Measurements from ENCODE around the gene PPP1R37. TPM values are rescaled to one million over a fixed set of nuclear protein-coding genes. Genes with fewer than 3 reads are reported as not detected.

The PPP1R37 gene
- total and polyA plus RNA-seq, 2 donors (not counting 3 experiments of a cell fraction or from before 2014, with no cell fraction given): 16.2 to 27.1 TPM

GRCh38 chr19:45184115-45184514, 91.1 kb downstream of the PPP1R37 start:
- H3K9ac ChIP-seq (replicated peaks; ENCODE audit: extremely low read depth, insufficient read depth, low read length): no peak overlapping the region
- no TSS peak for BruUV-seq (replicated peaks)
- H3K4me1 ChIP-seq (ENCODE audit: control insufficient read depth, extremely low read depth, insufficient read depth, low read length): peaks cover 9% of the 10 kb centered on the region
- no peak overlapping the region for H3K4me2 ChIP-seq (ENCODE audit: insufficient read depth, low read length)
- TF ChIP-seq MAX (IDR thresholded peaks at IDR 0.05; ENCODE audit: insufficient read depth, insufficient read length): no peak
- no peak for TF ChIP-seq POLR2A (IDR thresholded peaks at IDR 0.05; ENCODE audit: low read depth, low read length)
- no peak for TF ChIP-seq EZH2 (IDR thresholded peaks at IDR 0.05; ENCODE audit: borderline replicate concordance, low read depth, low read length, severe bottlenecking)
- TF ChIP-seq GATA2 (IDR thresholded peaks at IDR 0.05; ENCODE audit: insufficient read depth, insufficient read length, low read depth, low read length): no peak
- TF ChIP-seq FOS (IDR thresholded peaks at IDR 0.05; ENCODE audit: borderline replicate concordance, insufficient read depth, low read length): no peak
- no peak for TF ChIP-seq MYC (IDR thresholded peaks at IDR 0.05; ENCODE audit: low read depth, low read length)
- TF ChIP-seq CTCF (IDR thresholded peaks at IDR 0.05; ENCODE audit: extremely low read depth in 1 of 2, insufficient read depth in 1 of 2, low read depth in 1 of 2, low read length in 2 of 2): no peak
- no peak for TF ChIP-seq JUN (IDR thresholded peaks at IDR 0.05; ENCODE audit: borderline replicate concordance, insufficient read depth, insufficient read length, low read depth)
- no peak for TF ChIP-seq POLR2AphosphoS5 (IDR thresholded peaks at IDR 0.05; ENCODE audit: insufficient read depth, low read depth, low read length)
- no peak overlapping the region for H3K27ac ChIP-seq (ENCODE audit: insufficient read depth, low read depth, low read length)
- POLR2A ChIA-PET: no interaction called here
- H3K4me3 ChIP-seq (replicated peaks in 1 of 3; ENCODE audit: insufficient read depth in 1 of 3, low read depth in 1 of 3, low read length in 3 of 3): no peak overlapping the region
- no peaks in the 10 kb centered on the region for H3K9me3 ChIP-seq (replicated peaks; ENCODE audit: control insufficient read depth, insufficient read depth, low read length)
- H3K79me2 ChIP-seq (ENCODE audit: control insufficient read depth, insufficient read depth, low read length): peaks cover 11% of the 10 kb centered on the region
- no peak for DNase-seq (ENCODE audit: low read depth, low spot score)
- H2AFZ ChIP-seq (ENCODE audit: low read depth, low read length): no peak overlapping the region
- H4K20me1 ChIP-seq (replicated peaks; ENCODE audit: control insufficient read depth, extremely low read depth, insufficient read depth, low read length): no peaks in the 10 kb centered on the region
- H3K9me1 ChIP-seq (replicated peaks; ENCODE audit: control insufficient read depth, extremely low read depth, insufficient read depth, low read length): no peaks in the 10 kb centered on the region
- intact Hi-C loops (cut with micrococcal nuclease) (no loop called here), dilution Hi-C loops (cut with MboI; ENCODE audit: extremely low pct_ligation_motif_present, low sequenced_read_pairs) (no loop called here)
- no peaks in the 10 kb centered on the region for H3K36me3 ChIP-seq (ENCODE audit: control insufficient read depth in 2 of 2, extremely low read depth in 1 of 2, insufficient read depth in 2 of 2, low read length in 2 of 2)
- no peaks in the 10 kb centered on the region for H3K27me3 ChIP-seq (ENCODE audit: control insufficient read depth in 2 of 2, insufficient read depth in 2 of 2, low read length in 2 of 2)
- FAIRE-seq: no peak
- CTCF ChIA-PET: interaction anchor here (0.7 to 0.9 kb wide), 2 partner anchors 22 to 59 kb away, joined by 3 read pairs; no protein-coding TSS in a partner anchor

Measured in endothelial cell of umbilical vein (primary cell).